SK-N-SH (cell line): ENCODE results near the gene KRT2.

Experiments used
- CTCF ChIP-seq: fragments of 200-600 bp; sonication (generic); IDR thresholded peaks from 2 replicates; pipeline ENCODE4 v1.6.1; 2017; ENCODE audit warnings: antibody characterized with exemption, mild to moderate bottlenecking, moderate library complexity
- EP300 ChIP-seq, 2 experiments: IDR thresholded peaks; 2 replicates each; pipeline versions ENCODE4 v1.4.0 to v1.6.1; 2012; ENCODE audit warnings: borderline replicate concordance in 1 of 2, low read depth in 1 of 2, low read length in 1 of 2
- EZH2phosphoT487 ChIP-seq: fragments of 200-600 bp; sonication (generic); IDR thresholded peaks from 2 replicates; pipeline ENCODE4 v1.6.1; 2017; ENCODE audit warnings: low read depth, mixed run types, mild to moderate bottlenecking, antibody characterized with exemption, moderate library complexity, borderline replicate concordance
- FOXJ3 ChIP-seq: sonication (generic); formaldehyde crosslinking; IDR thresholded peaks from 2 replicates; pipeline ENCODE4 v1.5.1; 2020; ENCODE audit warnings: mild to moderate bottlenecking, missing genetic modification reagents
- MAX ChIP-seq: IDR thresholded peaks from 2 replicates; pipeline ENCODE4 v1.4.0; 2012; ENCODE audit warnings: low read depth
- POLR2AphosphoS5 ChIP-seq: IDR thresholded peaks from 2 replicates; pipeline ENCODE4 v1.6.1; 2012; ENCODE audit warnings: low read depth, low read length
- RAD21 ChIP-seq: IDR thresholded peaks from 2 replicates; pipeline ENCODE4 v1.6.1; 2012; ENCODE audit warnings: mild to moderate bottlenecking, low read length
- REST ChIP-seq: IDR thresholded peaks from 2 replicates; pipeline ENCODE4 v1.6.1; 2012; ENCODE audit warnings: mild to moderate bottlenecking, low read depth, low read length, moderate library complexity
- SIN3A ChIP-seq: IDR thresholded peaks from 2 replicates; pipeline ENCODE4 v1.6.1; 2012; ENCODE audit warnings: low read depth, mild to moderate bottlenecking, low read length, moderate library complexity, borderline replicate concordance
- SMC3 ChIP-seq: IDR thresholded peaks from 2 replicates; pipeline ENCODE4 v1.6.1; 2012; ENCODE audit warnings: low read depth, low read length, improper control_type of control experiment
- TAF1 ChIP-seq: IDR thresholded peaks from 2 replicates; pipeline ENCODE4 v1.6.1; 2012; ENCODE audit warnings: low read depth, mild to moderate bottlenecking, low read length, moderate library complexity, borderline replicate concordance
- TCF12 ChIP-seq: IDR thresholded peaks from 2 replicates; pipeline ENCODE4 v1.4.0; 2012

- TF ChIP-seq CTCF (no peak), EZH2phosphoT487 (no peak), MAX (no peak), POLR2AphosphoS5 (no peak), REST (no peak), EP300 (IDR thresholded peaks at IDR 0.05; ENCODE audit: borderline replicate concordance in 1 of 2, low read depth in 1 of 2, low read length in 1 of 2) (no peak), SMC3 (no peak), TAF1 (no peak), RAD21 (no peak), FOXJ3 (CRISPR knock-in tag) (no peak), TCF12 (no peak), SIN3A (no peak)
These were observed 48.7 kb downstream of the KRT2 start for GRCh38 chr12:52603314-52603713.
